Measurements from ENCODE around the gene TRPV3.
"Not testable (repeated sequence)": the region's sequence is repeated elsewhere in the genome, so short reads cannot be mapped to it uniquely, and the experiment has no call there.

The TRPV3 gene

DNA sequence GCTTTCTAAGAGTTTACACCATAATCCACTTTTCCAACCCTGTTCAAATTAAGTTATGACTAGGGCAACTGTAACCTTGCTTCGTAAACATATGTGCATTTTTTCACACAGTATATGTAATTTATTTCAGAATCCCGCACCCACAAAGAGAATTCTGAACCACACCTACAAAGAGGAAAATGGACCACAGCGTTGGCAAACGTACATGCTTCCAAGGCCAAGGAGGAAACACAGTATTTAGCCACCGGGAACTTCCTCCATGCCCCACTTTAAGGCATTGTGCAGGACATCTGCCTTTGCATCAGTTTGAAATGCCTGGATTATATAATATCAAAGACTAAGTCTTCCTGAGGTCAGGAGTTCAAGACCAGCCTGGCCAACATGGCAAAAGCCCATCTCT is 88.1 kb downstream of the TRPV3 start:
- DNase-seq, result no peak

DNA sequence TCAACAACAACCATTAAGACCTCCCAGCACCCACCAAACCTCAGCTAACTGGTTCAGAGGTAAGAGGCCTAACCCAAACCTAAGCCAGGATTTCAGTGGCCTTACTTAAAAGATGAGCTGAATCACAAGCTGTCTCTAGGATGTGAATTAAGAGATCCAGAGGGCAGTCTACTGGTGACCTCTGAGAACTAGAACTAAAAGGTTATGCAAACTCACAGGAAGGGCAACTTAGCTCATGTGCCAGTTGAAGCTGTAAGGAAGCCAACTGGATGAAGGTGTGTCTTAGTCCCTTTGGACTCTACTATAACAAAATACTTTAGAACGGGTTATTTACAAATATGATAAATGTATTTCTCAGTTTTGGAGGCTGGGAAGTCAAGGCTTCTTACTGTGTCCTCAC is 91.3 kb downstream of the TRPV3 start:
- DNase-seq, result not testable (repeated sequence)

All from midbrain (tissue), 1 donor.